KBM-7 (cell line): ENCODE results near the gene FAM120A.
"Not testable (repeated sequence)": the region's sequence is repeated elsewhere in the genome, so short reads cannot be mapped to it uniquely, and the experiment has no call there.

Experiments used
- DNase-seq: peaks from one replicate; pipeline ENCODE4 v3.0.0-alpha.2; 2015
- in situ Hi-C: fragments of 300-500 bp; cut with MboI; formaldehyde crosslinking; loops from 2 replicates; pipeline ENCODE4 v1.14.3; 2020; ENCODE audit warnings: low sequenced_read_pairs, low pct_unique_long_range_greater_than_20kb, mixed read lengths

Gene FAM120A

GRCh38 chr9:93501406-93501805 is 49.9 kb downstream of the FAM120A start:
- DNase-seq = peak; percentile 11
- in situ Hi-C loops = no loop called here

DNA sequence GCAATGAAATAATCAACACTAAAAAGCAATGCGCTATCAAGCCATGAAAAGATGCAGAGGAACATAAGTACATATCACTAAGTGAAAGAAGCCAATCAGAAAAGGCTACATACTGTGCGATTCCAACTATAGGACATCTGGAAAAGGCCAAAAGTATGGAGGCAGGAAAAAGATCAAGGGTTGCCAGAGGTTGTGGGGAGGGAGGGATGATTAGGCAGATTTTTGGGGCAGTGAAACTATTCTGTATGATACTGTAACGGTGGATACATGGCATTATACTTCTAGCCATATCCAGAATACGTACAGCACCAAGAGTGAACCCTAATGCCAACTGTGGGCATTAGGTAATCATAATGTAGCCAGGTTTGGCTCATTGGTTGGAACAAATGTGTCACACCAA is 51.9 kb downstream of the FAM120A start:
- in situ Hi-C loops = no loop called here
- DNase-seq = no peak

DNA sequence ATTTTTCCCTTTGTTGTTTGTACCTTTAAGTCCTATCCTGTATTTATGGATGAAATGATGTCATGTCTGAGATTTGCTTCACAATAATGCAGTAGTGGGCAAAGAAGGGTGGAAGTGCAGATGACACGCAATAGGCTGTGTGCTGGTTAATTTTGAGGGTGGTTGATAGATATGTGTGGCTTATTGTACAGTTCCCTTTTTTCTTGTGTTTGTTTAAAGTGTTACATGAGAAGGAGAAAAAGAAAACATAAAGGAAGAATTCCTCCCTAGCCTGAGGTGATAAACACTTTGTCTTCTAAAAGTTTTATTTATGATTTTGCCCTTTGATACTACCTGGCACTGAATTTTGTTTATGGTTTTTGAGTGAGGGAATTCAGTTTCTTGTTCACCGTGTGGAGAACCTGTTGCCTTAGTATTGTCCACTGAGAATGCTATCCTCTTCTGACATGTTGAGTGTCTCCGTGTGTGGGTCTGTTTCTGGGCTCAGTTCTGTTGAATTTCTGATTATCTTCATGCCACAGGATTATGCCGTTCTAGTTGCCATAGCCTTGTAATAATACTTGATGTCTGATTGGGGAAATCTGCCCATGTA is 54.2 kb downstream of the FAM120A start:
- in situ Hi-C loops = no loop called here
- peak; percentile 80 for DNase-seq

- DNase-seq = no peak
- in situ Hi-C loops = no loop called here
These were observed 56.3 kb downstream of the FAM120A start for GRCh38 chr9:93507768-93508167.

- in situ Hi-C loops = no loop called here
- DNase-seq = no peak
These were observed 56.7 kb downstream of the FAM120A start for GRCh38 chr9:93508207-93508606.

GRCh38 chr9:93509084-93509483 is 57.6 kb downstream of the FAM120A start:
- DNase-seq = no peak
- in situ Hi-C loops = no loop called here

DNA sequence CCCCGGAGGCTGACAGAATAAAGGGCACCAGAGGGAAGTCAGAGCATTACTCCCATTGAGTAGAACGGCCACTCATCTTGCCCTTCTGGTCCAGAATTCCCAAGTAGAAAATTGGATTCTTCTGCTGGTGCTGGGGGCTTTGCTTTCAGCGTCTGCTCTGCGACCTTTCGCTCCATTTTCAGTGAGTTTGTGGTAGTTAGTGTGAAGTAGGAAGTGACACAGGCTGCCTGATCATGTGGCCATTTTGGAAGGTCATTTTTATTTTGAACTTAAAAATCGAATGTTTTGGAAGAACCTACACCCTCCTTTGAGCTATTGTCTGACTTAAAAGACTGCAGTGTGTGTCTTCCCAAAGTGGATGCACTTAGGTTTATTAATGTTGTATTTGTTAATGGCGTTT is 58.6 kb downstream of the FAM120A start:
- no peak for DNase-seq
- in situ Hi-C loops = no loop called here

DNA sequence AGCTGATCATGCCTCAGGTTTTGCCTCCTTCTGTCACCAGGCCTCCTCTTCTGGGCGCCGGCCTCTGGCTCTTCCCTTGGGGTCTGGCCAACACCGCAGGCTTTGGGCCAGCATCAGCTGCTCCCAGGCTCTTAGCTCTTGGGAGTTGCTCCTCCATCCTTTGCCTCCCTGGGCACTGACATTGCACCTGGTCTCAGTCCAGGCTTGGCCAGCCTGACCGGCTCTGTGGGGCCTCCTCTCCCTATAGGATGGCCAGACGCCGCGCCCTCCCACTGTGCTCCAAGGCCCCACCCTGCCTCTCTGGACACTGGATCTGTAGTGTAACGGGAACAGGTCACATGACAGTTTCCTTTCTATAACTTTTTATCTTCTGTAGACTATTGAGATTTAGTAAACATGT is 59.7 kb downstream of the FAM120A start:
- DNase-seq, in situ Hi-C loops: not testable (repeated sequence)

GRCh38 chr9:93512170-93512812 is 60.8 kb downstream of the FAM120A start:
- DNase-seq = peak; percentile 49
- in situ Hi-C loops = not testable (repeated sequence)

GRCh38 chr9:93513606-93514005 is 62.1 kb downstream of the FAM120A start:
- DNase-seq = no peak
- in situ Hi-C loops = no loop called here

- DNase-seq = no peak
- in situ Hi-C loops = no loop called here
These were observed 65.8 kb downstream of the FAM120A start for GRCh38 chr9:93517331-93517730.

- in situ Hi-C loops = no loop called here
- DNase-seq = no peak
These were observed 69.0 kb downstream of the FAM120A start for GRCh38 chr9:93520523-93520922.

DNA sequence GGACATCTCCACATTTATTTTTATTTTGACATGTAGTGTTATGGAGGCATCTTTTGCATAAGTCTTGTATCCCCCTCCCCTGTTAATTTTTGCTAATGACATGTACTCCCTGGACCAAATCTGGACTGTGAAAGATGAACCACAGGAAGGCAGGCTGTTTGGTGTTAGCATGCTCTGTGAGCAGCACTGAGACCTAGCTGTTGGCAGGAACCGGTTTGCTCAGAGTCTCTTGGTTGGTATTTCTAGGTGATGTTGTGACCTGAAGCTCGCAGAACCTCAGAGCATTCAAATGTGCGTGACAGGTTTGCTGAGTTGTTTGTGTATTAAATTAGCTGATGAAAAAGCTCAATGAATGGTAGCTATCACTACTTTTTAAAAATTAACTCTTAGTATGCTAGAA is 71.3 kb downstream of the FAM120A start:
- in situ Hi-C loops = no loop called here
- DNase-seq = no peak

DNA sequence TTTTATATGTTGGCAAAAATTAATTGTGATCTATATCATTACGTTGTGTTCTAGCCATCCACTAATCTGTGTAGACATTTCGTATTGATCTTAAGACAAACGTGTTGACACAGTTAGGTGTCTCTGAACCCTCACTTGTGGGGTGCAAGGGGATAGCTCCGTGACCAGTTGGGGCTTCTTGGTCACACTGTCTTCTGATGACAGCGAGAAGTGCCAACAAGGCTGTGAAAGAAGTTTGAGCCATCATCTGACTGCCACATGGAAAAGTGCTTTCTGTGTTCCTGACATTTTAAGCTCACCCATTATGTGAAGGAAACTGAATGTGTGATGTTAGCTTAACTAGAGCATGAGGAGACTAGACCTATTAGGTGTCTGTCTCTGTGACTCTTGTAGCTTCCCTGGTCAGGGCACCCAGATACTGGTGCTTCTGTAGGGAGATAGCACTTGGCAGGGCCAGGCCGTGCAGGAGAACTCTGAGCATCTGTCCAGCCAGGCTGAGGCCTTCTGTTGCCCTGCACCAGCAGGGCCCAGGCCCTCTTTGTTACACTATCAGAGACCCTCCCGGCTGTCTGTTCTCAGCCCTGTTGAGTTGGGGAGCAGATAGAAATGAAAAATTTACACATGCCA is 72.1 kb downstream of the FAM120A start:
- DNase-seq = no peak
- in situ Hi-C loops = no loop called here

DNA sequence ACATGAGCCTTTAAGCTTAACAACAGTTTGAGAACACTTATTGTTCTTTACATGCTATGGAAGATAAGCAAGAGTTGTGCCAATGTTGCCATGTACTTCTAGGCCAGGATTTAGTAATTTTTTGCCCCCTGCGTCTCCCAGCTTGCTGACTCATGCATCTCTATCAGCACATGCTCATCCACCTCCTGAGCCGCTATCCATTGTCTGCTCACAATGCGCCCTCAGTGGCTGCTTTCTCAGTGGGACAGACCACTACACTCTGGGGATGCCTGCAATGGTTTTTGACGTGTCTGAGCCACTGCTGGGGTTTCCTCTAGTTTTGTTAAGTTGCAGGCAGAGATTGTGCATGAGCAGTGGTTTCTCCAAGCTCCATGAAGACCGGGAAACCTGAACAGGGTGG is 74.0 kb downstream of the FAM120A start:
- in situ Hi-C loops = no loop called here
- no peak for DNase-seq

- DNase-seq = no peak
- in situ Hi-C loops = no loop called here
These were observed 79.9 kb downstream of the FAM120A start for GRCh38 chr9:93531374-93531773.

GRCh38 chr9:93532141-93532540 is 80.7 kb downstream of the FAM120A start:
- in situ Hi-C loops = no loop called here
- DNase-seq = no peak

DNA sequence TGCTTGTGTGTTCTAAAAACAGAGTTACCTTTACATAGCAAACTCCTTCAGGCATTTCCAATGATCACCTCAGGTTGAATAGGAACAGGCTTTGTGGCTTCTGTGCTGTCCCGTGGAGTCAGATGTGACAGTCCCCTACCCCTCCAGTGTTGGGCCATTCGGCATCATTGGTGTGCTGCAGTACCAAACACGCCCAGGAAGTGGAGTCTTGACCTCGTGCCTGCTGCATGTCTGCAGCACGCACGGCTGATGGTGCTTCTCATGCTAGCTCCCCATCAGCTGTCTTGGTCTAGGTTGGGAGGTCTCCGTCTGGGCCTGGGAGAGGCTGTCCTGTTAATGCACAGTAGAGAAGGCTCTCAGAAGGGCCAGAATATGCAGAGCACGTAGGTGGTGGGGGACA is 82.4 kb downstream of the FAM120A start:
- DNase-seq = no peak
- in situ Hi-C loops = no loop called here

- in situ Hi-C loops = no loop called here
- DNase-seq = no peak
These were observed 84.7 kb downstream of the FAM120A start for GRCh38 chr9:93536167-93536566.

- peak; percentile 26 for DNase-seq
- in situ Hi-C loops = no loop called here
These were observed 85.4 kb downstream of the FAM120A start for GRCh38 chr9:93536874-93537273.

DNA sequence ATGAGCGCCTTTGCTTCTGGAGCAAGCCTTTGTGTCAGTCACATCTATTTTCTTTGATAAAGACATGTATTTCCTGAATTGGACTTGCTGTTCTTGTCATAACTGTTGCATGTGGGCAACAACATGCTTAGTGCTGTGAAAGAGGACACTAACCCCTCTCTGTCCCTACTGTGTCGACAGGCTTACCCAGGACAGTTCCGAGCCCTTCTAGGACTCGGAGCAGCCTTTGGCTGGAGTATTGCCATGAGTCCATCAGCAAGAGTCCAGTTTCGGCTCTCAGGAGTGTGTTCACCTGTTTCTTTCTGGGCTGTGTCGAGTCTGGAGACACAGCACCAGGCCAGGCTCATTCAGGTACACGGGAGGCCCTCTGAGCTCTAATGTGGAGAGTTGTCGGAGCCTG is 88.8 kb downstream of the FAM120A start:
- in situ Hi-C loops = no loop called here
- DNase-seq = no peak
